GM21619 (cell line): ENCODE results near the gene MRPL37.
"Not testable (repeated sequence)": the region's sequence is repeated elsewhere in the genome, so short reads cannot be mapped to it uniquely, and the experiment has no call there.

ENCODE experiments used
- ATAC-seq: cut with Tn5 transposase; IDR thresholded peaks from one replicate; pipeline ENCODE4 v1.9.1; 2021; ENCODE audit not compliant: unreplicated experiment

The MRPL37 gene

GRCh38 chr1:54219688-54220003, 19.7 kb downstream of the MRPL37 start:
- ATAC-seq, result no peak

GRCh38 chr1:54220004-54220811, 20.2 kb downstream of the MRPL37 start:
- no peak for ATAC-seq

GRCh38 chr1:54221113-54221834, 21.3 kb downstream of the MRPL37 start:
- ATAC-seq, result no peak

- ATAC-seq, result no peak
These were observed 22.0 kb downstream of the MRPL37 start for GRCh38 chr1:54221867-54222484.

GRCh38 chr1:54222711-54223110, 22.7 kb downstream of the MRPL37 start:
- no peak for ATAC-seq

GRCh38 chr1:54223441-54224202, 23.7 kb downstream of the MRPL37 start:
- ATAC-seq, result no peak

GRCh38 chr1:54224233-54224632, 24.3 kb downstream of the MRPL37 start:
- no peak for ATAC-seq

GRCh38 chr1:54225378-54225777, 25.4 kb downstream of the MRPL37 start:
- ATAC-seq, result no peak

- ATAC-seq, result no peak
These were observed 26.1 kb downstream of the MRPL37 start for GRCh38 chr1:54225986-54226559.

GRCh38 chr1:54227091-54227602, 27.2 kb downstream of the MRPL37 start:
- ATAC-seq, result no peak

- no peak for ATAC-seq
These were observed 27.9 kb downstream of the MRPL37 start for GRCh38 chr1:54227891-54228310.

- ATAC-seq, result no peak
These were observed 28.7 kb downstream of the MRPL37 start for GRCh38 chr1:54228638-54229079.

GRCh38 chr1:54229281-54229891, 29.4 kb downstream of the MRPL37 start:
- ATAC-seq, result no peak

- peak; percentile 48 for ATAC-seq
These were observed 30.8 kb downstream of the MRPL37 start for GRCh38 chr1:54230507-54231339.

GRCh38 chr1:54233196-54233595, 33.2 kb downstream of the MRPL37 start:
- not testable (repeated sequence) for ATAC-seq

- ATAC-seq, result no peak
These were observed 34.3 kb downstream of the MRPL37 start for GRCh38 chr1:54234284-54234683.

GRCh38 chr1:54237586-54237985, 37.6 kb downstream of the MRPL37 start:
- no peak for ATAC-seq

- ATAC-seq, result no peak
These were observed 38.5 kb downstream of the MRPL37 start for GRCh38 chr1:54238353-54239034.

GRCh38 chr1:54239035-54239383, 39.0 kb downstream of the MRPL37 start:
- ATAC-seq, result no peak
